Spleen (tissue), 11 donors: ENCODE results near the gene UBE2E2. TPM values are rescaled to one million over a fixed set of nuclear protein-coding genes. Genes with fewer than 3 reads are reported as not detected.

Source experiments
- DNase-seq: peaks from one replicate; pipeline ENCODE4 v3.0.0-alpha.2; 2020
- H3K27ac ChIP-seq, 8 donors: fragments of 200-600 bp; sonication (generic) in 7 of 8; 1 replicate in 4 of 8; 2 replicates in 4 of 8; pipeline versions ENCODE4 v1.5.0 to v1.8.0; 2016 to 2021; ENCODE audit warnings: inconsistent platforms in 4 of 8, mild to moderate bottlenecking in 4 of 8, moderate library complexity in 1 of 8
- H3K27me3 ChIP-seq, 7 donors: fragments of 200-600 bp; sonication (generic) in 6 of 7; replicated peaks in 1 of 7; 1 replicate in 4 of 7; 2 replicates in 3 of 7; pipeline versions ENCODE4 v1.5.0 to v1.8.0; 2016 to 2021; ENCODE audit warnings: inconsistent platforms in 3 of 7, mild to moderate bottlenecking in 1 of 7
- H3K36me3 ChIP-seq, 6 donors: fragments of 200-600 bp; sonication (generic) in 5 of 6; 1 replicate in 4 of 6; 2 replicates in 2 of 6; pipeline versions ENCODE4 v1.5.0 to v1.8.0; 2016 to 2021; ENCODE audit warnings: inconsistent platforms in 2 of 6
- H3K4me1 ChIP-seq, 6 donors: fragments of 200-600 bp; sonication (generic) in 5 of 6; 1 replicate in 3 of 6; 2 replicates in 3 of 6; pipeline versions ENCODE4 v1.5.0 to v1.8.0; 2016 to 2021; ENCODE audit warnings: inconsistent platforms in 3 of 6
- H3K4me3 ChIP-seq, 8 donors: fragments of 200-600 bp; sonication (generic) in 7 of 8; 1 replicate in 4 of 8; 2 replicates in 4 of 8; pipeline versions ENCODE4 v1.5.0 to v1.8.0; 2016 to 2021; ENCODE audit warnings: inconsistent platforms in 4 of 8, mild to moderate bottlenecking in 4 of 8, moderate library complexity in 2 of 8
- H3K9me3 ChIP-seq, 8 donors: fragments of 200-600 bp; sonication (generic) in 7 of 8; 1 replicate in 4 of 8; 2 replicates in 4 of 8; pipeline versions ENCODE4 v1.5.0 to v1.8.0; 2016 to 2021; ENCODE audit warnings: inconsistent platforms in 4 of 8
- POLR2A ChIP-seq, 3 donors: fragments of 450-650 bp; IDR thresholded peaks; one replicate each; pipeline ENCODE4 v1.5.1; 2017; ENCODE audit warnings: antibody characterized with exemption in 3 of 3, mild to moderate bottlenecking in 1 of 3
- POLR2AphosphoS5 ChIP-seq, 3 donors: sonication (generic); formaldehyde crosslinking; IDR thresholded peaks; one replicate each; pipeline ENCODE4 v1.5.1; 2017; ENCODE audit warnings: antibody characterized with exemption in 3 of 3
- WGBS, 5 donors: extraction: QIAGEN DNeasy Blood & Tissue Kit in 3 of 5; methylation state at CpG; one replicate each; pipeline versions ENCODE4 v1.1.5 to v1.1.7; 2013 to 2018; 5-methylcytosine and 5-hydroxymethylcytosine counted together
- intact Hi-C: fragments of 100-400 bp; cut with DNase I; formaldehyde crosslinking; loops from one replicate; pipeline ENCODE4 v1.15.0; 2023; ENCODE audit warnings: low total_unique reads
- polyA plus RNA-seq, 3 donors: library from polyadenylated mRNA; stranded (reverse); fragments of 200-250 nt; gene quantifications; one replicate each; pipeline ENCODE4 v1.2.1, GENCODE V29; 2013
- total RNA-seq, 7 donors: library from RNA; depleted of rRNA in 3 of 7; stranded (reverse); fragments of >200 nt in 3 of 7; fragmentation: NEBNext Ultra II Directional in 4 of 7; extraction: Animal tissue kit (Norgen Biotek cat#: 25700) in 4 of 7; gene quantifications; one replicate each; pipeline versions ENCODE4 v1.1.0 to v1.2.1, GENCODE V29; 2016 to 2021
- TF ChIP-seq, protein P1 (sequence below), 11 experiments: fragments of 200-600 bp in 7 of 11; fragments of 450-650 bp in 4 of 11; sonication (generic) in 4 of 11; IDR thresholded peaks in 8 of 11; conservative IDR thresholded peaks in 3 of 11; 1 replicate in 7 of 11; 2 replicates in 4 of 11; pipeline versions ENCODE4 v1.4.0 to v1.8.0; 2016 to 2021; ENCODE audit warnings: antibody characterized with exemption in 11 of 11, inconsistent platforms in 4 of 11, mild to moderate bottlenecking in 1 of 11
- donor health status: healthy with polysubstance abuse.
- donor health status: DM: no; HTN: no; CAD: no; lungs with moderate emphysema.
- donor health status: DM: no; HTN: no; CAD: no.
- donor health status: Bipolar disorder and iron deficiency.
- donor health status: healthy.
- donor health status: DM: no; HTN: no; CAD: no.
- donor health status: DM: yes; HTN: yes; CAD: no.

Gene UBE2E2
- total and polyA plus RNA-seq, 10 donors, result 27.9 to 87.6 (median 41.2) TPM

- WGBS, 5 donors, result 85 to 95% (median 87%) methylated on average over 3 of the region's 3 CpGs
- TF ChIP-seq, protein P1, sequence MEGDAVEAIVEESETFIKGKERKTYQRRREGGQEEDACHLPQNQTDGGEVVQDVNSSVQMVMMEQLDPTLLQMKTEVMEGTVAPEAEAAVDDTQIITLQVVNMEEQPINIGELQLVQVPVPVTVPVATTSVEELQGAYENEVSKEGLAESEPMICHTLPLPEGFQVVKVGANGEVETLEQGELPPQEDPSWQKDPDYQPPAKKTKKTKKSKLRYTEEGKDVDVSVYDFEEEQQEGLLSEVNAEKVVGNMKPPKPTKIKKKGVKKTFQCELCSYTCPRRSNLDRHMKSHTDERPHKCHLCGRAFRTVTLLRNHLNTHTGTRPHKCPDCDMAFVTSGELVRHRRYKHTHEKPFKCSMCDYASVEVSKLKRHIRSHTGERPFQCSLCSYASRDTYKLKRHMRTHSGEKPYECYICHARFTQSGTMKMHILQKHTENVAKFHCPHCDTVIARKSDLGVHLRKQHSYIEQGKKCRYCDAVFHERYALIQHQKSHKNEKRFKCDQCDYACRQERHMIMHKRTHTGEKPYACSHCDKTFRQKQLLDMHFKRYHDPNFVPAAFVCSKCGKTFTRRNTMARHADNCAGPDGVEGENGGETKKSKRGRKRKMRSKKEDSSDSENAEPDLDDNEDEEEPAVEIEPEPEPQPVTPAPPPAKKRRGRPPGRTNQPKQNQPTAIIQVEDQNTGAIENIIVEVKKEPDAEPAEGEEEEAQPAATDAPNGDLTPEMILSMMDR (IDR thresholded peaks at IDR 0.05 in 8 of 11, conservative IDR thresholded peaks at IDR 0.05 in 3 of 11), result no peak
- TF ChIP-seq POLR2AphosphoS5 (IDR thresholded peaks at IDR 0.05), result no peak
- no peak for TF ChIP-seq POLR2A (IDR thresholded peaks at IDR 0.05)
- no peaks in the 10 kb centered on the region for H3K36me3 ChIP-seq
- H3K4me3 ChIP-seq, result no peak overlapping the region
- DNase-seq, result no peak
- H3K27ac ChIP-seq, result no peak overlapping the region
- intact Hi-C loops, result no loop called here
- H3K27me3 ChIP-seq, result no peaks in the 10 kb centered on the region
- peaks cover 0 to 11% (median 3%) of the 10 kb centered on the region in 8 donors for H3K9me3 ChIP-seq
- no peaks in the 10 kb centered on the region for H3K4me1 ChIP-seq
Measured at GRCh38 chr3:23312866-23313265, 109.7 kb downstream of the UBE2E2 start.

GRCh38 chr3:23314981-23315762 lies 112.0 kb downstream of the UBE2E2 start:
- no peak overlapping the region for H3K27ac ChIP-seq
- WGBS, 5 donors, result 76 to 80% (median 78%) methylated on average over 5 of the region's 5 CpGs
- no peaks in the 10 kb centered on the region for H3K4me1 ChIP-seq
- peaks cover 0 to 13% (median 3%) of the 10 kb centered on the region in 8 donors for H3K9me3 ChIP-seq
- DNase-seq, result no peak
- no peaks in the 10 kb centered on the region for H3K36me3 ChIP-seq
- TF ChIP-seq POLR2A (IDR thresholded peaks at IDR 0.05) (no peak), POLR2AphosphoS5 (IDR thresholded peaks at IDR 0.05) (no peak)
- TF ChIP-seq, protein P1 (IDR thresholded peaks at IDR 0.05 in 8 of 11, conservative IDR thresholded peaks at IDR 0.05 in 3 of 11), result no peak
- H3K27me3 ChIP-seq, result no peaks in the 10 kb centered on the region
- intact Hi-C loops, result no loop called here
- no peak overlapping the region for H3K4me3 ChIP-seq

DNA sequence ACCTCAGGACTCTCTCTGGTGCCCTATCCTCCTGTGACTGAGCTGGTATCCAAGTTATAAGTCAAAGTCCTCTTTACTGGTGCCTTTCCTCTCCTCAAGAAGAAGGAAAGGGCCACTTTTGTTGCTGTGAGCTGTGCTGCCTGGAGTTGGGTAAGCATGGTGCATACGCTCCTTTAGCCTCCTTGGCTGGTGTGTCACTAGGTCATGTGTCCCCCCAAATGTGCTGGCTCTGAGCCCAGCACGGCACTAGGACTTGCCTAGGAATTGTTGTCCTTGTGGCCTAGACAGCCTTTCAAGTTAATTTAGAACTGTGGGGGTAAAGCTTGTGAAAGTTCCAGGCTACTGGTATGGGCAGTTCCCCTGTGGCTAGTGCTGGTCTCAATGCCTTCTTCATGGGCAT lies 113.8 kb downstream of the UBE2E2 start:
- WGBS, 5 donors, result 90 to 98% (median 96%) methylated on average over 2 of the region's 2 CpGs
- Histone ChIP-seq H3K9me3 (peaks cover 0 to 13% (median 3%) of the 10 kb centered on the region in 8 donors), H3K27me3 (no peaks in the 10 kb centered on the region), H3K27ac (no peak overlapping the region), H3K36me3 (no peaks in the 10 kb centered on the region), H3K4me1 (no peaks in the 10 kb centered on the region), H3K4me3 (no peak overlapping the region)
- TF ChIP-seq POLR2A (IDR thresholded peaks at IDR 0.05) (no peak), POLR2AphosphoS5 (IDR thresholded peaks at IDR 0.05) (no peak)
- TF ChIP-seq, protein P1 (IDR thresholded peaks at IDR 0.05 in 8 of 11, conservative IDR thresholded peaks at IDR 0.05 in 3 of 11), result no peak
- intact Hi-C loops, result no loop called here
- no peak for DNase-seq
